Cardiac fibroblast (primary cell): ENCODE measurements around the gene FAM161B.

ENCODE experiments used
- DNase-seq, 2 donors: peaks; one replicate each; pipeline versions ENCODE4 v3.0.0 to v3.0.0-alpha.2; 2010; ENCODE audit warnings: low read depth in 2 of 2
- H3K4me3 ChIP-seq, 2 donors: replicated peaks in 1 of 2; 1 replicate in 1 of 2; 2 replicates in 1 of 2; pipeline ENCODE4 v1.5.1; 2011; ENCODE audit warnings: low read depth in 2 of 2, low read length in 2 of 2, mild to moderate bottlenecking in 2 of 2, moderate library complexity in 1 of 2
- CTCF ChIP-seq: IDR thresholded peaks from one replicate; pipeline ENCODE4 v1.5.1; 2011; ENCODE audit warnings: low read depth, mild to moderate bottlenecking, low read length, inconsistent platforms

Gene FAM161B

GRCh38 chr14:73888971-73889370, 60.9 kb downstream of the FAM161B start:
- H3K4me3 ChIP-seq, result no peak overlapping the region
- peak in 1 of 2 donors; percentile 21 for DNase-seq
- TF ChIP-seq CTCF, result no peak

GRCh38 chr14:73888460-73888725, 61.5 kb downstream of the FAM161B start:
- TF ChIP-seq CTCF, result no peak
- peak overlapping the region in 1 of 2 donors; percentile 87 for H3K4me3 ChIP-seq
- DNase-seq, result peak; percentile 18 to 35

GRCh38 chr14:73887694-73888459, 62.0 kb downstream of the FAM161B start:
- DNase-seq, result peak in 1 of 2 donors; percentile 12
- TF ChIP-seq CTCF, result no peak
- H3K4me3 ChIP-seq, result peak overlapping the region; percentile 83 to 87

- DNase-seq, result no peak
- peak overlapping the region; percentile 83 to 87 for H3K4me3 ChIP-seq
- no peak for TF ChIP-seq CTCF
These were observed 62.6 kb downstream of the FAM161B start for GRCh38 chr14:73887318-73887616.

GRCh38 chr14:73886449-73887317, 63.2 kb downstream of the FAM161B start, which contains the start of gene ZNF410:
Gene ZNF410, plus strand, starts transcription at chr14:73886859. Its CDS starts 5,317 bp downstream, at chr14:73892176.
- DNase-seq, result peak; percentile 98 to 99
- no peak for TF ChIP-seq CTCF
- peak within 1 kb of the TSS; percentile 83 to 87 for H3K4me3 ChIP-seq

- TF ChIP-seq CTCF, result no peak
- no peak for DNase-seq
- H3K4me3 ChIP-seq, result no peak overlapping the region
These were observed 65.3 kb downstream of the FAM161B start for GRCh38 chr14:73884438-73885190.
